Measurements from ENCODE around the gene COQ8A.

COQ8A gene

DNA sequence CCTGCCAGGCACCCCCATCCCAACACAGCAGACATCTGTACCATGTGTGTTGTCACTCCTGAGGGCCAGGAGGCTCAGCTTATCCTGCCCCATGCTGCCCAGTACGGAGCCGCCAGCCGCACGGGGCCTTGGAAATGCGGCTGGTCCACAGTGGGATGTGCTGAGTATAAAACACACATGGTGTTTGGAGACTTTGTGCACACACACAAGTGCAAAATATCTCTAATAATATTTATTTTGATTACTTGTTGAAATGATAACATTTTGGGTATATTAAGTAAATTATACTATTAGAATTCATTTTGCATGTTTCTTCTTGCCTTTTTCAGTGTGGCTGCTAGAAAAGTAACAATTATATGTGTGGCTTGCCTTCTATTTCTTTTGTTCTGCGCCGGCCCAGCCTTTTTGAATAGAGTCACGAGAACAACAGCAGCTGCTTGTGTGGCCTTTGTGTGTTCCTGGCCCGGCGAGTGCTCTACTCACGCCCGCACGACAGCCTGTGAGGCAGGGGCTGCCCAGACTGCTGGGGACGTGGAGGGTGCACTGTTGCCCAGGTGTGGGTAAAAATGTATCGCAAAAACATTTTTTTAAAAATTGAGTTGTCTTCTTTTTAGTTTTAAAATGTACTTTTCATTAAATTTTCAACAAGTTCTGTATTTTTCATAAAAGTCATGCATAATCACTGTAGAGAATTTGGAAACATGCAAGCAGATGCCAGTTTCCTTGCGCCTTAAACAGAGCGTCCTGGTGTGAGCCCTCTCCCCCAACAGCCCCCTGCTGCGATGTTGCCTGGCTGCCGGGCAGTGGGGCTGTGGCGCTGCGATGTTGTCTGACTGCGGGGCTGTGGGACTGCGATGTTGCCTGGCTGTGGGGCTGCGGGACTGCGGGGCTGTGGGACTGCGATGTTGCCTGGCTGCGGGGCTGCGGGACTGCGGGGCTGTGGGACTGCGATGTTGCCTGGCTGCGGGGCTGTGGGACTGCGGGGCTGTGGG lies 35.5 kb downstream of the COQ8A start:
- TF ChIP-seq EZH2 (IDR thresholded peaks at IDR 0.05; ENCODE audit: borderline replicate concordance, low read depth, low read length, severe bottlenecking), result no peak
- TF ChIP-seq, protein P1, sequence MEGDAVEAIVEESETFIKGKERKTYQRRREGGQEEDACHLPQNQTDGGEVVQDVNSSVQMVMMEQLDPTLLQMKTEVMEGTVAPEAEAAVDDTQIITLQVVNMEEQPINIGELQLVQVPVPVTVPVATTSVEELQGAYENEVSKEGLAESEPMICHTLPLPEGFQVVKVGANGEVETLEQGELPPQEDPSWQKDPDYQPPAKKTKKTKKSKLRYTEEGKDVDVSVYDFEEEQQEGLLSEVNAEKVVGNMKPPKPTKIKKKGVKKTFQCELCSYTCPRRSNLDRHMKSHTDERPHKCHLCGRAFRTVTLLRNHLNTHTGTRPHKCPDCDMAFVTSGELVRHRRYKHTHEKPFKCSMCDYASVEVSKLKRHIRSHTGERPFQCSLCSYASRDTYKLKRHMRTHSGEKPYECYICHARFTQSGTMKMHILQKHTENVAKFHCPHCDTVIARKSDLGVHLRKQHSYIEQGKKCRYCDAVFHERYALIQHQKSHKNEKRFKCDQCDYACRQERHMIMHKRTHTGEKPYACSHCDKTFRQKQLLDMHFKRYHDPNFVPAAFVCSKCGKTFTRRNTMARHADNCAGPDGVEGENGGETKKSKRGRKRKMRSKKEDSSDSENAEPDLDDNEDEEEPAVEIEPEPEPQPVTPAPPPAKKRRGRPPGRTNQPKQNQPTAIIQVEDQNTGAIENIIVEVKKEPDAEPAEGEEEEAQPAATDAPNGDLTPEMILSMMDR (IDR thresholded peaks at IDR 0.05; ENCODE audit: borderline replicate concordance, extremely low read depth, low read length, poor library complexity, severe bottlenecking), result no peak
- no peaks in the 10 kb centered on the region for H3K79me2 ChIP-seq (ENCODE audit: insufficient read depth, low read length)
- H3K27ac ChIP-seq (ENCODE audit: low read length), result no peak overlapping the region
- H3K4me1 ChIP-seq (ENCODE audit: insufficient read depth, low read length), result no peaks in the 10 kb centered on the region
- no peak overlapping the region for H3K4me3 ChIP-seq (ENCODE audit: low read depth in 1 of 2, low read length in 2 of 2)
- no peak for DNase-seq
- peaks cover 4% of the 10 kb centered on the region; the same call in 1 of the 2 replicates for H4K20me1 ChIP-seq (ENCODE audit: insufficient read depth, low read length)
- peaks cover 15% of the 10 kb centered on the region for H3K36me3 ChIP-seq (ENCODE audit: insufficient read depth, low read length)
- H3K9ac ChIP-seq (ENCODE audit: low read depth, low read length), result no peak overlapping the region
- H3K9me3 ChIP-seq (ENCODE audit: insufficient read depth, low read length, severe bottlenecking), result no peaks in the 10 kb centered on the region
- H3K27me3 ChIP-seq (ENCODE audit: insufficient read depth, low read length, poor library complexity), result no peaks in the 10 kb centered on the region
- no peak overlapping the region for H2AFZ ChIP-seq (ENCODE audit: low read depth, low read length)
- H3K4me2 ChIP-seq (ENCODE audit: insufficient read depth, low read length), result no peak overlapping the region
- no peak for ATAC-seq (ENCODE audit: insufficient read depth, low read depth)

DNA sequence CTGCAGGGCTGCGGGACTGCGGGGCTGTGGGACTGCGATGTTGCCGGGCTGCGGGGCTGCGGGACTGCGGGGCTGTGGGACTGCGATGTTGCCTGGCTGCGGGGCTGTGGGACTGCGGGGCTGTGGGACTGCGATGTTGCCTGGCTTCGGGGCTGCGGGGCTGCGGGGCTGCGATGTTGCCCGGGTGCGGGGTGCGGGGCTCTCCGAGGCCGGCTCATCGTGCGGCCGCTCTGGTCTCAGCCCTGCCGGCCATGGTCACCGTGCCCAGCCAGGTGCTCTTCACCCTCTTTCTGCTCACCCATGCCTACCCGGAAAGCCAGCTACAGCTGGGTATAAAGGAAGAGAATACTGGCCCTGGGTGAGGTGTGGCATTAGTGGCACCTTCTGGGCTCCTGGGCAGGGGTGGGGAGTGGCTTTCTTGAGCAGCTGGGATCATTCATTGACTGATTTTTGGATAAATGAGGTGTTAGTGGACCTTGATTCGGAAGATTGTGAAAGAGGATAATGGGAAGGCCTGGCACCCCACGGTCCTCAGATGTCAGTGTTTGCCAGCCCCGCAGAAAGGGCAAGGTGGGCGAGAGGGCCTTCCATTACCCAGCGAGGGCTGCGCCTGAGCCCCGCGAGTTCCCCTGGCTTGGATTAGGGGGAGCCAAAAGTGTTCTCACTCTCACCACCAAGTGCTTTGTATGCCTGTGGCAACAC lies 36.3 kb downstream of the COQ8A start:
- ATAC-seq (ENCODE audit: insufficient read depth, low read depth), result no peak
- no peak for DNase-seq
- Histone ChIP-seq H3K4me2 (ENCODE audit: insufficient read depth, low read length) (no peak overlapping the region), H3K27me3 (ENCODE audit: insufficient read depth, low read length, poor library complexity) (no peaks in the 10 kb centered on the region), H3K9me3 (ENCODE audit: insufficient read depth, low read length, severe bottlenecking) (no peaks in the 10 kb centered on the region), H3K9ac (ENCODE audit: low read depth, low read length) (no peak overlapping the region), H3K79me2 (ENCODE audit: insufficient read depth, low read length) (no peaks in the 10 kb centered on the region), H3K4me1 (ENCODE audit: insufficient read depth, low read length) (no peaks in the 10 kb centered on the region), H3K4me3 (ENCODE audit: low read depth in 1 of 2, low read length in 2 of 2) (no peak overlapping the region), H3K27ac (ENCODE audit: low read length) (no peak overlapping the region), H4K20me1 (ENCODE audit: insufficient read depth, low read length) (peaks cover 4% of the 10 kb centered on the region; the same call in 1 of the 2 replicates), H2AFZ (ENCODE audit: low read depth, low read length) (no peak overlapping the region), H3K36me3 (ENCODE audit: insufficient read depth, low read length) (peaks cover 15% of the 10 kb centered on the region)
- TF ChIP-seq, protein P1 (IDR thresholded peaks at IDR 0.05; ENCODE audit: borderline replicate concordance, extremely low read depth, low read length, poor library complexity, severe bottlenecking), result no peak

DNA sequence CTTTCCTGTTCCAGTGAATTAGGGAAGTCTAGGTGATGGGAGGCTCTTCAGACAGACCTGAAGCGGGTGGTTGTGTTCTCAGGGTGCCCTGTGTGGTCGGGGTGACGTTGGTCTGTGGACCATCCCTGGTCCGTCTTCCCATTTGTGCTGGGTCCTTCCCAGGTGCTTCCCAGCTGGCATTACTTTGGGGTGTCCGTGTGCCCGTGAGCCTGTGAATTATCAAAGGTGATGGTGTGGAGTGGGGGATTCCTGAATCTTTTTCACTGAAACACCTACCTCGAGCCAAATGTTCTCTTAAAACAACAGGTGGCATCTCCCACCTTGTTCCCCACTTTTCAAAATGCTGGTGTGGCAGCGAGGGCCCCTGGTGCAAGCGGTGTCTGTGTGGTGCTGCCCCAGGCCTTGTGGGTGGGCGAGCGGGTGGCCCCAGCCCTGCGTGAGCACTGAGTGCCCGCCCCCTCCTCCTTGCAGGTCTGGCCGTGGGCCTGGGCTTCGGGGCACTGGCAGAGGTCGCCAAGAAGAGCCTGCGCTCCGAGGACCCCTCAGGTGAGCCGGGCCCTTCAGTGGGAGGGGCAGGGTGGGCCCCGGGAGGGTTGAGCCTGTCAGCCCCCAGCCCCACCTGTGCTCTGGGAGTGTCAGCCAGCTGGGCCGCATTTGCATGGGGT lies 37.0 kb downstream of the COQ8A start:
- peaks cover 4% of the 10 kb centered on the region; the same call in 1 of the 2 replicates for H4K20me1 ChIP-seq (ENCODE audit: insufficient read depth, low read length)
- TF ChIP-seq, protein P1 (IDR thresholded peaks at IDR 0.05; ENCODE audit: borderline replicate concordance, extremely low read depth, low read length, poor library complexity, severe bottlenecking), result no peak
- TF ChIP-seq EZH2 (IDR thresholded peaks at IDR 0.05; ENCODE audit: borderline replicate concordance, low read depth, low read length, severe bottlenecking), result no peak

More for the DNA sequence above, 37.0 kb downstream of the COQ8A start:
- H3K27me3 ChIP-seq (ENCODE audit: insufficient read depth, low read length, poor library complexity), result no peaks in the 10 kb centered on the region
- no peak for ATAC-seq (ENCODE audit: insufficient read depth, low read depth)
- no peaks in the 10 kb centered on the region for H3K9me3 ChIP-seq (ENCODE audit: insufficient read depth, low read length, severe bottlenecking)
- H3K27ac ChIP-seq (ENCODE audit: low read length), result no peak overlapping the region
- no peaks in the 10 kb centered on the region for H3K4me1 ChIP-seq (ENCODE audit: insufficient read depth, low read length)
- H3K36me3 ChIP-seq (ENCODE audit: insufficient read depth, low read length), result peaks cover 15% of the 10 kb centered on the region
- H3K9ac ChIP-seq (ENCODE audit: low read depth, low read length), result no peak overlapping the region
- H3K4me3 ChIP-seq (ENCODE audit: low read depth in 1 of 2, low read length in 2 of 2), result no peak overlapping the region
- H3K79me2 ChIP-seq (ENCODE audit: insufficient read depth, low read length), result no peaks in the 10 kb centered on the region
- H2AFZ ChIP-seq (ENCODE audit: low read depth, low read length), result no peak overlapping the region
- no peak overlapping the region for H3K4me2 ChIP-seq (ENCODE audit: insufficient read depth, low read length)
- no peak for DNase-seq

Data from DND-41 (cell line).